WERI-Rb-1 (cell line): ENCODE measurements around the gene CTNNA3.

Experiments
- DNase-seq: peaks from one replicate; pipeline ENCODE4 v3.0.0-alpha.2; 2020
- H3K27ac ChIP-seq: fragments of 250-450 bp; sonication (Bioruptor Pico); 2 replicates; pipeline ENCODE4 v1.5.1; 2020; ENCODE audit warnings: mild to moderate bottlenecking, moderate library complexity
- H3K27me3 ChIP-seq: fragments of 250-450 bp; sonication (Bioruptor Pico); 2 replicates; pipeline ENCODE4 v1.5.1; 2021; ENCODE audit warnings: mild to moderate bottlenecking, low read depth, moderate library complexity; ENCODE audit not compliant: insufficient read depth, severe bottlenecking
- H3K36me3 ChIP-seq: fragments of 250-450 bp; sonication (Bioruptor Pico); 2 replicates; pipeline ENCODE4 v1.5.1; 2020; ENCODE audit warnings: mild to moderate bottlenecking, moderate library complexity
- H3K4me3 ChIP-seq: 2 replicates; pipeline ENCODE4 v1.5.1; 2011; ENCODE audit warnings: low read depth, mild to moderate bottlenecking, control low read depth, low read length
- H3K9me3 ChIP-seq: fragments of 250-450 bp; sonication (Bioruptor Pico); 2 replicates; pipeline ENCODE4 v1.5.1; 2021; ENCODE audit warnings: mild to moderate bottlenecking, moderate library complexity; ENCODE audit not compliant: severe bottlenecking
- CTCF ChIP-seq: IDR thresholded peaks from 2 replicates; pipeline ENCODE4 v1.5.1; 2011; ENCODE audit warnings: low read depth, mild to moderate bottlenecking, control low read depth, inconsistent platforms, low read length

Gene CTNNA3

GRCh38 chr10:66026321-66026720, 1669.7 kb downstream of the CTNNA3 start:
- H3K9me3 ChIP-seq = no peaks in the 10 kb centered on the region
- no peaks in the 10 kb centered on the region for H3K27me3 ChIP-seq
- no peak overlapping the region for H3K4me3 ChIP-seq
- TF ChIP-seq CTCF = no peak
- no peak overlapping the region for H3K27ac ChIP-seq
- H3K36me3 ChIP-seq = no peaks in the 10 kb centered on the region
- DNase-seq = no peak

DNA sequence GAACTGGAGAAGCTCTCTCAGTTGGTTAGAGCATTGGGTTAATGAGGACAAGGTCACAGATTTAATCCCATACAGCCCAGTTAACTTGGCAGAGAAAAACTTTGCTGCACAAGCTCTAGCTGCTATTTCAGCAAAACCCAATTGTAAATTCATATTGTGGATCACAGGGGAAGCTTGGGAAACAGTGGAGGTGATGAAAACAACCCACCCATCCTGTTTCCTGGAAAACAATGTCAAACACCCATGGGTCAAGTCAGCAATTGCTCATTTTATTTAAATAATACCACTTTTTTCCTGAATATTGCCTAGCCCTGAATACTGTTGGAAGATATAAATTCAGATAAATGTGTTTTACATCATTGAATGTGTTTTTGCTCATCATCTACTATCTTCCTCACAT, 1670.8 kb downstream of the CTNNA3 start:
- Histone ChIP-seq H3K4me3 (no peak overlapping the region), H3K27ac (no peak overlapping the region), H3K27me3 (no peaks in the 10 kb centered on the region), H3K36me3 (no peaks in the 10 kb centered on the region), H3K9me3 (no peaks in the 10 kb centered on the region)
- TF ChIP-seq CTCF = no peak
- no peak for DNase-seq

DNA sequence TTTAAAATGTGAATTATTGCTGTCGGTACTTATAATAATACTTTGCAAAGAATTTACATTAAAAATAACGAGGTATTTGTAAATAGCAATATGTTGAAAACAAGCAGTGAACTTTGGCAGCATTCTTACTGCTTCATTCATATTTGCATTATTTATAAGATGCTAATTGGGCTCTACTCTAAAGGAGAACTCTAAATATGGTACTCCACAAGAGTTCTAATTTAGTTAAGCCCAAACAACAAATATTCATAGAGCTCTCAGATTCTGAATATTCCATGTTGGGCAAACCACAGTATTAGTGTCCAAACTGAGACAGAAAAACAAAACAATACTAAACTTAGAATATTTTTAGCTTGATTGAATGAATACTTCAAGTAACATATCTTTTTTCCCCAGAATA, 1674.6 kb downstream of the CTNNA3 start:
- H3K9me3 ChIP-seq = no peaks in the 10 kb centered on the region
- no peak for TF ChIP-seq CTCF
- DNase-seq = no peak
- H3K36me3 ChIP-seq = no peaks in the 10 kb centered on the region
- no peak overlapping the region for H3K27ac ChIP-seq
- H3K27me3 ChIP-seq = no peaks in the 10 kb centered on the region
- H3K4me3 ChIP-seq = no peak overlapping the region

DNA sequence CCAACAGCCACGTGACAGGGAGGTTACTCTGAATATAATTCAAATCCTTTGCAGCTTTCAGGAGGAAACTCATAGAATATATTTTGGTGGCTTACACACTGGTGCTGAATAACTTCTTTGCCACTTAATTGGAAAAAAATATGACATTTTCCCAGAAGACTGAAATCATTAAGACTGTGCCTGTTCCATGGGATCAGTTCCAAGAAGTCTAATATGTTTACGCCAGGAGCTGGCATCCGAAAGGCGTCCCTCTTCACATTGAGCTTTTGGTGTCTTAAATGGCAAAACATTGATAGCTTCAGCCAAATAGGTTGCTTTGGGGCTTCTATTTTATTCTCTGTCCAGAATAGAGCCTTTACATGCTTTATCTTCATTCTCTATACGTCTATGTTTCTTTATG, 1687.8 kb downstream of the CTNNA3 start:
- no peak overlapping the region for H3K4me3 ChIP-seq
- DNase-seq = no peak
- no peak for TF ChIP-seq CTCF
- no peaks in the 10 kb centered on the region for H3K36me3 ChIP-seq
- H3K9me3 ChIP-seq = no peaks in the 10 kb centered on the region
- H3K27me3 ChIP-seq = no peaks in the 10 kb centered on the region
- no peak overlapping the region for H3K27ac ChIP-seq

- no peak overlapping the region for H3K4me3 ChIP-seq
- no peaks in the 10 kb centered on the region for H3K9me3 ChIP-seq
- DNase-seq = no peak
- H3K36me3 ChIP-seq = no peaks in the 10 kb centered on the region
- H3K27ac ChIP-seq = no peak overlapping the region
- H3K27me3 ChIP-seq = no peaks in the 10 kb centered on the region
- no peak for TF ChIP-seq CTCF
Observed at GRCh38 chr10:66006411-66006810, 1689.6 kb downstream of the CTNNA3 start.

- H3K36me3 ChIP-seq = no peaks in the 10 kb centered on the region
- no peak overlapping the region for H3K27ac ChIP-seq
- no peak for TF ChIP-seq CTCF
- H3K9me3 ChIP-seq = peaks cover 4% of the 10 kb centered on the region
- H3K4me3 ChIP-seq = no peak overlapping the region
- DNase-seq = no peak
- no peaks in the 10 kb centered on the region for H3K27me3 ChIP-seq
Observed at GRCh38 chr10:65993451-65993850, 1702.5 kb downstream of the CTNNA3 start.
